GM18502 (cell line): ENCODE data around the gene TARBP2.

Experiments
- ATAC-seq: cut with Tn5 transposase; IDR thresholded peaks from one replicate; pipeline ENCODE4 v1.9.1; 2021; ENCODE audit warnings: mild to moderate bottlenecking; ENCODE audit not compliant: unreplicated experiment, poor library complexity

TARBP2 gene

GRCh38 chr12:53493610-53494391, 7.3 kb upstream of the TARBP2 start:
- no peak for ATAC-seq

GRCh38 chr12:53495903-53496751, 5.0 kb upstream of the TARBP2 start:
- no peak for ATAC-seq

DNA sequence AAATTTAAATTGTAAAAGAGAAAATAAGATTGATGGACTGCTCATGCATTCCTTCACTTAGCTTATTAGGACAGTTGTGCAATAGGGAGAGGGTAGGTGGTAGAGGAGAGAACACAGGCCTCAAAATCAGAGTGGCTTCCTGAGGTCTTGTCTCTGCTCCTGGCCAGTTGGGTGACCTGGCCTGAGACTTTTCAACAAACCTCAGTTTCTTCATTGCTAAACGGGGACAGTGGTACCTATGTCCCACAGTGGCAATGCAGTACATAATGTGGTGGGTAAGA, 4.4 kb upstream of the TARBP2 start:
- ATAC-seq = no peak

- no peak for ATAC-seq
Observed at GRCh38 chr12:53497461-53497860, 3.6 kb upstream of the TARBP2 start.

DNA sequence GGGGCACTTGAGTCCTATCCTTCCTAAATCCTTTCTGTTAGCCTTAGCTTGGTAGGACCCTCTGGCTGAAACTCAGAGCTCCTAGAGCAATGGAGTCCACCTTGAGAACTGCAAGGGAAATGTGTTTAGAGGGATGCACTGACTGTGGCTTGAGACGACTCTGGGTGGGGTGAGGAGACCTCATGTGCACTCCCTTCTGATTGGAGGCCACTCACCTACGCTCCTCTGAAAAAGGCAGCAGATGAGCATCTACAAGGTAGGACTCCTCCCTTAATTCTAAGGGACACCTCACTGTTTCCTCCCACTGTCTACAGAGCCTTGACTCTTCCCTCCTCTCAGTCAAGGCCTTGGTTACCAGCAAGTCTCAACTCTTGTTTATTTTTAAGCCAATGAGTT, 2.9 kb upstream of the TARBP2 start:
- ATAC-seq = no peak

DNA sequence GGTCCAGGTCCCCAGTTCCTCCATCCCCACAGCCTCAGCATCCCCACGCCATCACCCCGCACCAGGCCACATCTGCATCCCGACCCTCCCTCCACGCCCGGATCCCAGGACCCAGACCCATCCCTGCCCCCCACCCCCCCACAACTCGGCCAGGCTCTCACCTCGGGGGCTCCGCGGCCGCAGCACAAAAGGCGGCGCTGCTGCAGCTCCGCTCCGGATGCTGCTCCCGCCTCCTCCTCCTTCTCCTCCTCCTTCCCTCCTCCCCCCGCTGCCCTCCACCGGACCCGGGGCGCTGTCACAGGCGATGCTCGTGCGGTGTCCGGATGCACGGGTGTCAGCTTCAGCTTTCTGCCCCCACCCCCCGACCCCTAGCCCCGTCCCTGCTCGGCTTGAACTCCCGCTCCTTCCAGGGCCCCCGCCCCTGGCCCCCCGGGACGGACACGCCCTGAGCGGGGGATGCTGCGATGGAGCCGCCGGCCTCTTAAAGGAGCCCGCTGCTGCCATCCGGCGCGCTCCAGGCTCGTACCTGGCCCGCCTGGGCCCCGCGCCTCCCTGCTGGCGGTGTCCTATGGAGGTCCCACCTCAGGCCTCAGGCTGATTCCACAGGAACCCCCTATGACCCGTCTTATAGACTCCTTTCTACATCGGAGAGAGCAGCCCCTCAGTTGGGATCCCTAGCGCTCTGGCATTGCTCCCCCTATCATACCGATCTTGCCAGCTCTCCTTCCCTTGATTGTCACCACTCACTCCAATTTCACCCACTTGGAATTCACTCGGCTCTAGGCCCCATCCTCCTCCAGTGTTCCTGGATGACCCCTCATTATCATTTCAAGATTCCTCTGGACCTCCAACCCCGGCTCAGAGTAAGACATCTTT, 1.6 kb upstream of the TARBP2 start, which contains the start of gene MAP3K12:
TSS of gene MAP3K12 (minus strand) at position 193 of the 876 bp plus-strand sequence. CDS start 12,067 bp downstream, outside the sequence.
- no peak for ATAC-seq

DNA sequence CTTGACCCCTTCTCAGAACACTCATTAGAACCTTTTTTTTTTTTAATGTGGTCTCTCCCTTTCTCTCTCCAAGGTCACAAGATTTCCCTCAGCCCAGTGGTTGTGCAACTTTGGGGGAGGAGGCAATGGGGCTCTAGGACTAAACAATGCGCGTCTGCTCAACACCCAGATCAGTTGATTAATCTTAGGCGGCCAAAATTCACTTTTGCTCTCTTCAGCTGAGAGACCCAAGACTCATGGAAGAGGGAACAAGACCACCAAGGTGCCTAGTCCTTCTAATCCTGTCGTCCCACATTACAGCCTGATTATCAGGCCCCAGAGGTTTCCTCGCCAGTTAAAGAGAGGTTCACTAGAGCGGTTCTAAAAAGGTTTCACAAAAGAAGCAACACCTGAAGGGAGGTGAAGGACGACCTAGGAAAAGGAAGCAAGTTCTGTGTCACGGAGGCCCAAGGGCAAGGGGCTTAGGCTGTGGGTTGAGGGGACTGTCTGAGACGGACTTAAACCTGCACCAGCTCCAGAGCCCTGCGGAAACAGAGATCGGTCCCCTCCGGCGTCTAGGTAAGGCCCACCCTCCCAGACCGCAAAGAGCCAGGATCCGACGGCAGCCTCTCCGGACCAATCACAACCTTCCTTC, 824 bp upstream of the TARBP2 start:
- ATAC-seq = no peak

DNA sequence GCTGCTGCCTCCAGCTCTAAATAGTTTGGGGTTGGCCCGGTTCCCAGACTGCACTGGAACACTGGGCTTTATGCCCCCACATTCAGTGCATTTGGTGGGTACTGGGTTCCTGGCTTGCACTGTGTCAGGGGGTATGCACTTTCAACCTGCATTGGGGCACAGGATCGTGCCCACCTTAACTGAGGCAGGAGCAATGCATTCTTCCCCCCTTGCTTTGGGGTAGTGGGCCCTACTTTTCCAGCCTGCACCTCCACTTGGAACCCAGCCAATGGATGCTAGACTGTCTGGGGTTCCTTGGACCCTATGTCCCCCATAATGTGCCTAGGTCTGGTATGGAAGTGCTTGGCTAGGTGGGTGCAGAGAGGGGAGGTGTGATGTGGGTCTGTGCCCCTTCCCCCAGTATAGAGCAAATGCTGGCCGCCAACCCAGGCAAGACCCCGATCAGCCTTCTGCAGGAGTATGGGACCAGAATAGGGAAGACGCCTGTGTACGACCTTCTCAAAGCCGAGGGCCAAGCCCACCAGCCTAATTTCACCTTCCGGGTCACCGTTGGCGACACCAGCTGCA, 615 bp downstream of the TARBP2 start:
- ATAC-seq = no peak

DNA sequence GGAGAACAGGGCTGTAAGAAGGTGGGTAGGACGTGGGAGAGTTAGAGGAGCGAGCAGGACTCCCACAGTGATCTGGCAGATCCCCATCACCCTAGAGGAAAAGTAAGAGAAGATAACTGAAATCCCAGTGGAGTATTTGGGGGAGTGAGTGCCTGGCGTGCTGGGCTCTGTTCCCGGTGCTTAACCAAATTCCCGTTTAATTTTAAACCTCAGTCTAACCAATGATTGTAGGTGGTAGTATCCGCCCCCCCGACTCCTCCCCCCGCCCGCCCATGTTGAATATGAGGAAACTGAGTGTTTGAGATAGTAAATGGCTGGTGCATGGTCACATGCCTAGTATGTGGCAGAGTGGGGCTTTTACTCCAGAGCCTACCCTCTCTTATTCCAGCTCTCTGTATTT, 1.2 kb downstream of the TARBP2 start:
- no peak for ATAC-seq

- ATAC-seq = no peak
Observed at GRCh38 chr12:53502983-53503728, 2.1 kb downstream of the TARBP2 start.

DNA sequence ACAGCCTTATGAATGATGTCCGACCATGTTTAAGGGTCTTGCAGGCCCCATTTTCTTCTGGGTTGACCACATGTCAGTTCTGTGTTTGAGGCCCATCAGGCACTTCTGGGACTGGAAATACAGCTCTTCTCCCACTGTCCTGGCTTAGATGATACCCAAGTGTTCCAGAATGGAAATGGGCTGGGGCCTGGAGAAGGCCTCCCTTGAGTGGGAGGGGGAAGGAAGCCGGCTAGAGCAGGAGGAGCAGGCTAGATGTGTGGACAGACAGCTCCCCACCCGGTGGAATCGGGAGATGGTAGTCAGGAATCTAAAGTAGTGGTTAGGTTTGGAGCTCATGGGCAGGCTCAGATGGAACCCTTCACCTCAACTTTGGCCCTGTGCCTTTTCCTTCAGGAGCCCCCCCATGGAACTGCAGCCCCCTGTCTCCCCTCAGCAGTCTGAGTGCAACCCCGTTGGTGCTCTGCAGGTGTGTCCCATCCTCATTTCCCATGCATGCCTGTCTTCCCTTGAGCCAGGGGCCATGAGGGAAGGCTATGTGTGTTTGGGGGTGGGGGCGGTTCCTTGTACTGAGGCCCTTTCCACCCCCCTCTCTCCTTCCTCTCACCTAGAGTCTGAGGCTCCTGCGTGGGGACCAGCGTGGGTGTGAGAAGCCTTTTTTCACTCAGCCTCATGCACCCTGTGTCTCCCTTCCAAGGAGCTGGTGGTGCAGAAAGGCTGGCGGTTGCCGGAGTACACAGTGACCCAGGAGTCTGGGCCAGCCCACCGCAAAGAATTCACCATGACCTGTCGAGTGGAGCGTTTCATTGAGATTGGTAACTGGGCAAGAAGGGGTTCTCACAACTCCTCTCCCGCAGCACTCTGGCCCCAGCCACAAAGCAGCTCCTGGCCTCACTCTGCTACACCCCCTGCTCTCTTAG, 3.2 kb downstream of the TARBP2 start:
- ATAC-seq = no peak

DNA sequence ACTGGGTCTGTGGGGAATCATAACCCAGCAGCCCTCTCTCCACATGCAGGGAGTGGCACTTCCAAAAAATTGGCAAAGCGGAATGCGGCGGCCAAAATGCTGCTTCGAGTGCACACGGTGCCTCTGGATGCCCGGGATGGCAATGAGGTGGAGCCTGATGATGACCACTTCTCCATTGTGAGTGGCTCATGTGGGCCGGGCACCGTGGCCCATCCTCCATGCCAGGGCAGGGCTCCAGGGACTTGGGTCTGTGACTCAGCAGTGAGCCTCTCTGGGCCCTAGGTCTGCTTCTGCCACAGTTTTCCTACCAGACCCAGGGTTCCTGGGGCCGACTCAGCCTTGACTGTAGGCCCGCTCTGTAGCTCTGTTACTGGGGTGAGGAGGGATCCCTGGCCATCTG, 4.0 kb downstream of the TARBP2 start:
- no peak for ATAC-seq

DNA sequence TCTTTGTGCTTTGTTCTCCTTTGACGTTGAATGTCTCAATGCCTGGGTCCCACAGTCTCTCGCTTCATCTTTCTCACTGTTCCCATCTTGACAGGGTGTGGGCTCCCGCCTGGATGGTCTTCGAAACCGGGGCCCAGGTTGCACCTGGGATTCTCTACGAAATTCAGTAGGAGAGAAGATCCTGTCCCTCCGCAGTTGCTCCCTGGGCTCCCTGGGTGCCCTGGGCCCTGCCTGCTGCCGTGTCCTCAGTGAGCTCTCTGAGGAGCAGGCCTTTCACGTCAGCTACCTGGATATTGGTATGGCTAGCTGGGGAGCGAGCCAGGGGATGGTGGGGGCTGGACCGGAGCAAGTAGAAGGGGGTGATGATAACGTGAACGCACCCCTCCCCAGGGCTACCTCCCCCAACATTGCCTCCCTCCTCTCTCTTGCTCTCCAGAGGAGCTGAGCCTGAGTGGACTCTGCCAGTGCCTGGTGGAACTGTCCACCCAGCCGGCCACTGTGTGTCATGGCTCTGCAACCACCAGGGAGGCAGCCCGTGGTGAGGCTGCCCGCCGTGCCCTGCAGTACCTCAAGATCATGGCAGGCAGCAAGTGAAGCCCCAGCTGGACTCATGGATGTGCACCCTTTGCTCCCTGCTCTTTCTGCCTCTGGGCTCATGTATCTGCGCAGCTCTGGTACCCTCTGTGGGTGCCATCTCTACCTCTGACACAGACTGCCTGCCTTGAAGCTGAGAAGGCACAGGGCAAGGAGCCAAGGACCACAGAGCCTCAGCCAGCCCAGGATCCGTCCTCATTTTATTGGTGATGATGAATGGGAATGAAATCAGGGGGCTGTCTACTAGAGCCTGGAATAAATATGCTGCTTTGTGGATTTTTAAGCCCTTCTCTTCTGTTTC, 4.7 kb downstream of the TARBP2 start:
- no peak for ATAC-seq

- ATAC-seq = no peak
Observed at GRCh38 chr12:53506450-53506785, 5.3 kb downstream of the TARBP2 start.

DNA sequence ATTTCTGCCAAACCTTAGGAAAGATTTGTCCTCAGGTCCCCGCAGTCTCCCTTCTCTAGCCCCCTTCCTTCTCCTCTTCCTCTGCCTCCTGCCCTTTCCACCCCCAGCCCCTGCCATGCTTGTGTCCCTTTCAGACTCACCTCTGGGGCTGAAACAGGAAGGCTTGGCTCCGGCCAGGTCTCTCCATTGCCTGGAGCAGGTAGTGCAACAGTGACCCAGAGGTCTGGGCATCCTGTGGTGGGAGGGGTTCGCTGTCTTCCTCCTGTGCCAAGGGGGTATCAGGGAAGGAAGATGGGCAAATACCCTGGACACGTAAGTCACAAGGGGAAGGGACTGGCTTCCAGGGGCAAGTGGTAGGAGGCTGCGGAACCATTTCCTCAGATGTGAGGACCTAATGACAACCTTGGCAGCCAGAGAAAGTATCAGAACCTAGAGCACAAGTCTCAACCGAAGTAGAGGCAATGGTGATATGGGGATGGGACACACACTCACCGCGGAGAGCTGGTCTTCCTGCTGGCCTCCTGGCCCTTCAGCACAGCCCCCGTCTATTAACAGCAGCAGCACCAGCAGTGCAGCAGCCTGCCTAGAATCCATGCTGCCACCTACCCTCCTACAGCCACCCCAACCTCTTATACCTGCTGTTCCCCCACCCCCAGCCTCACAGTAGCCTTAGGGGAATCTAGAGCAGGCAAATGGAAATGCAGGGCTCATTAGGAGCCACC, 6.0 kb downstream of the TARBP2 start, which contains the start of gene NPFF:
TSS of gene NPFF (minus strand) at position 604 of the 722 bp plus-strand sequence. CDS start at position 594, 10 bp downstream.
- no peak for ATAC-seq

GRCh38 chr12:53507603-53507885, 6.5 kb downstream of the TARBP2 start:
- no peak for ATAC-seq
